Measurements from ENCODE around the gene ARHGAP10. TPM values are rescaled to one million over a fixed set of nuclear protein-coding genes. Genes with fewer than 3 reads are reported as not detected.

Gene ARHGAP10
- total RNA-seq, 3 donors from 2014 or later: 4.3 to 5.9 (median 5.3) TPM

- H3K4me1 Mint-ChIP-seq (ENCODE audit: low read depth): peaks cover 5% of the 10 kb centered on the region
- H3K9me3 Mint-ChIP-seq: no peaks in the 10 kb centered on the region
- H3K27me3 Mint-ChIP-seq (ENCODE audit: low read depth): no peaks in the 10 kb centered on the region
- H3K36me3 Mint-ChIP-seq (ENCODE audit: insufficient read depth): no peaks in the 10 kb centered on the region
- ATAC-seq (no peak), DNase-seq (no peak)
- H3K4me3 Mint-ChIP-seq: no peak overlapping the region
Observed at GRCh38 chr4:147840838-147841738, 109.2 kb downstream of the ARHGAP10 start.

GRCh38 chr4:147842573-147842972, 110.7 kb downstream of the ARHGAP10 start:
- Mint-ChIP-seq H3K4me3 (no peak overlapping the region), H3K36me3 (ENCODE audit: insufficient read depth) (no peaks in the 10 kb centered on the region)
- DNase-seq: no peak

GRCh38 chr4:147843162-147843561, 111.3 kb downstream of the ARHGAP10 start:
- DNase-seq: no peak
- Mint-ChIP-seq H3K36me3 (ENCODE audit: insufficient read depth) (no peaks in the 10 kb centered on the region), H3K4me3 (no peak overlapping the region), H3K27me3 (ENCODE audit: low read depth) (no peaks in the 10 kb centered on the region), H3K9me3 (no peaks in the 10 kb centered on the region), H3K4me1 (ENCODE audit: low read depth) (no peaks in the 10 kb centered on the region)
- peak in 1 of 2 donors; percentile 55 for ATAC-seq

More at GRCh38 chr4:147842573-147842972, 110.7 kb downstream of the ARHGAP10 start:
- Mint-ChIP-seq H3K27me3 (ENCODE audit: low read depth) (no peaks in the 10 kb centered on the region), H3K4me1 (ENCODE audit: low read depth) (no peaks in the 10 kb centered on the region), H3K9me3 (no peaks in the 10 kb centered on the region)
- ATAC-seq: no peak

DNA sequence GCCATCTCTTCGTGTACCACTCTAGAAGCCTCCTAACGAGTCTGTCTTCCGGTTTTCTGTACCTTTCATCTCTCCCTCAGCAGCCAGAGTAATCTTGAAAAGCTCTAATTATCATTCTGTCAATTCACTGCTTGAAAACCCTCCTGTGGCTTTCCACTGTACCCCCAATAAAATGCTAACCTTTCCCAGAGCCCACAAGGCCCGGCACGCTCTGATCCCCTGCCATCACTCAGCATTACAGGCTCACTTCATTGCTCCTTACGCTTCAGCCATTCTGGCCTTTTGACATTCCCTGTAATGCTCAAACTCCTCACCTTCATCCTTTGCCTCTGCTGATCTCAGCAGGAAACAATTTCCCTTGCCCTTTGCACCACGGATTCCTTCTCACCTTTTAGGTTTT, 112.9 kb downstream of the ARHGAP10 start:
- no peak for ATAC-seq
- H3K27me3 Mint-ChIP-seq (ENCODE audit: low read depth): peaks cover 2% of the 10 kb centered on the region
- H3K36me3 Mint-ChIP-seq (ENCODE audit: insufficient read depth): peaks cover 2% of the 10 kb centered on the region
- no peak overlapping the region for H3K4me3 Mint-ChIP-seq
- H3K4me1 Mint-ChIP-seq (ENCODE audit: low read depth): no peaks in the 10 kb centered on the region
- no peaks in the 10 kb centered on the region for H3K9me3 Mint-ChIP-seq
- DNase-seq: no peak

DNA sequence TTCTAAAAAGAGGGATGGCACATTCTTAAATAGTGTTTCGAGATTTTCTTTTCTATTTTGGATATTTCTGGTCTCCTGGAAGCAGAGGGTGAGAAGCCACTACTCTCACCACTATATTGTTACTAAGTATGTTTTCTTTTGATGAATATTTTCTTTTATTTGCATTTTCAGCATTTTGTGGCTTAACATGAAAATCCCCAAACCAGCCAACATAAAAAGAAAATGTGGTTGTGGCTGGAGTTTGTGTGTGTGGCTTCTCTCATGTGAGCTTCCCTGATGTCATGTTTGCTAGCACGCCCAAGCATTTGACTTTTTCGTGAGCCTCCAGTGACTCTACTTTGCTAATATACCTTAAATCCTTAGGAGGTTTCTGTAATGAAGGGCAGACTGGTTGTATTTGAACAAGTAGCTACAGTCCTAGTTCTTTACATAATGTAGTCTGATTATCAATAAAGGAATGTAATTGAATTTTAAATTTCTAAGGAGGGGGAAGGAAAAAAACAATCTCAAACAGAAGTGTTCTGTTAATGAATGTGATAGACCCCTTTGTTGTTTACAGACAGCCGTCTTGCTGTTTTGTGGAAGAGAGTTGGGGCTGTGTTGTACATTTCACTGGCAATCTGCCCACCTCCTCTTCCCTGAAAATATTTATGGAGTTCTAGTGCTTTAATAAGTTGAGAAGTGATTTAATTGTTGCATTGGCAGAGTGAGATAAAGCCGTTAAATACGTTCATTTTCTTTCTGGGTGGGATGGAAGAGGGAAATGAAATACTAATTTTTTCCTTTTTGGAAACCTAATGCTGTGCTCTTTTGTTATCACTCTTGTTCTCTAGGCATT, 114.6 kb downstream of the ARHGAP10 start:
- H3K36me3 Mint-ChIP-seq (ENCODE audit: insufficient read depth): peaks cover 6% of the 10 kb centered on the region
- no peaks in the 10 kb centered on the region for H3K4me1 Mint-ChIP-seq (ENCODE audit: low read depth)
- DNase-seq (no peak), ATAC-seq (peak; percentile 51 to 66)
- H3K4me3 Mint-ChIP-seq: no peak overlapping the region
- H3K27me3 Mint-ChIP-seq (ENCODE audit: low read depth): peaks cover 2% of the 10 kb centered on the region
- no peaks in the 10 kb centered on the region for H3K9me3 Mint-ChIP-seq

GRCh38 chr4:147847751-147848590, 116.1 kb downstream of the ARHGAP10 start:
- H3K27me3 Mint-ChIP-seq (ENCODE audit: low read depth): peaks cover 2% of the 10 kb centered on the region
- peaks cover 6% of the 10 kb centered on the region for H3K36me3 Mint-ChIP-seq (ENCODE audit: insufficient read depth)

GRCh38 chr4:147848634-147849033, 116.7 kb downstream of the ARHGAP10 start:
- Mint-ChIP-seq H3K9me3 (no peaks in the 10 kb centered on the region), H3K36me3 (ENCODE audit: insufficient read depth) (peaks cover 6% of the 10 kb centered on the region), H3K27me3 (ENCODE audit: low read depth) (peaks cover 2% of the 10 kb centered on the region), H3K4me3 (no peak overlapping the region), H3K4me1 (ENCODE audit: low read depth) (no peaks in the 10 kb centered on the region)
- DNase-seq (no peak), ATAC-seq (no peak)

More at GRCh38 chr4:147847751-147848590, 116.1 kb downstream of the ARHGAP10 start:
- Mint-ChIP-seq H3K4me3 (no peak overlapping the region), H3K4me1 (ENCODE audit: low read depth) (no peaks in the 10 kb centered on the region), H3K9me3 (no peaks in the 10 kb centered on the region)
- no peak for DNase-seq
- no peak for ATAC-seq

DNA sequence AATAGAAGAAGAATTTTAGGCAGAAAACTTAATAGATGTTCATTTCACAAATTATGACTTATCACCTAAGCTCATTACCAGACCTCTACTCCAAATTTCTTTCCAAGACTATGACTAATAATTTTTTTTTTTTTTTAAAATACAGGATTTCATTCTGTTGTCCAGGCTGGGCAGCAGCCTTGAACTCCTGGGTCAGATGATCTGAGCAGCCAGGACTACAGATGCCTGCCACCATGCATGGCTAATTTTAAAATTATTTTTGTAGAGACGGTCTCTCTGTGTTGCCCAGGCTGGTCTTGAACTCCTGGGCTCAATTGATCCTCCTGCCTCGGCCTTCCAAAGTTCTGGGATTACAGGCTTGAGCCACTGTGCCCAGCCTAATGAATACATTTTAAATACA, 119.2 kb downstream of the ARHGAP10 start:
- Mint-ChIP-seq H3K27me3 (ENCODE audit: low read depth) (peaks cover 2% of the 10 kb centered on the region), H3K4me3 (no peak overlapping the region), H3K4me1 (ENCODE audit: low read depth) (no peaks in the 10 kb centered on the region), H3K9me3 (no peaks in the 10 kb centered on the region), H3K36me3 (ENCODE audit: insufficient read depth) (peaks cover 6% of the 10 kb centered on the region)
- no peak for ATAC-seq
- DNase-seq: no peak

DNA sequence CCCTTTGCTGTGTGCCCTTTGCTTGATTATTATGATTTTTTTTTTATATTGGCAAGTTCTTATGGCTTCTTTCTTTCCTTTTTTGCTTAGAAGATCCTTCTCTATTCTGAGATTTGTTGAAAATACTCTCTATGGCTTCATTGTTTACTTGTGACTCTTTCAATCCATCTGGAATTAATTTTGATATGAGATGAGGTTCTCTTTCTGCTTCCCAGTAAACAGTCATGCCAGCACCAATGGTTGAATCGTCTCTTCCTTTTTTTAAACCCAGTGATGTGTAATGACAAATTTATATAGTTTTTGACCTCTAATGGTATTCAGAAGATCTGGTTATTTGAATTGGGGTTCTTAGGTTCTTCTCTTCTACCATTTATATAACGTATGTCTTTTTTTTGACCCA, 121.8 kb downstream of the ARHGAP10 start:
- H3K4me1 Mint-ChIP-seq (ENCODE audit: low read depth): no peaks in the 10 kb centered on the region
- H3K36me3 Mint-ChIP-seq (ENCODE audit: insufficient read depth): peaks cover 6% of the 10 kb centered on the region
- H3K9me3 Mint-ChIP-seq: no peaks in the 10 kb centered on the region
- H3K4me3 Mint-ChIP-seq: no peak overlapping the region
- DNase-seq: no peak
- peaks cover 2% of the 10 kb centered on the region for H3K27me3 Mint-ChIP-seq (ENCODE audit: low read depth)
- ATAC-seq: no peak

DNA sequence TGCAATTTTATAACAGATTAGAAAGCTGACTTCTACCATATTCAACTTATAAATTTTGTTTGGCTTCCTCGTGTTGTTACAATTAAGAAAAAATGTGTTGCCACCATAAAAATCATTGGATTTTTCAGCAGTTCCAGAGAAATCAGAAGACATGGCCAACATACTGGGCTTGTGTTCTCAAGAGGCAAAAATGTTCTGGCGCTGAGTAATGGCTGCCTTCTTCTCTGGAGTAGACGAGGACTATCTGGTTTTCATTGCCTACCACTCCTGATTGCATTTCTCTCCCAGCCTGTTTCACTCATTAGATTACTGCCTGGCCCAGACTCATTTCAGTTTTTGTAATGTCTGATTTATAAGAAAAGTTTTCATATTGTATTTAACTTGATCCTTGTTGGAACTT, 122.3 kb downstream of the ARHGAP10 start:
- H3K4me3 Mint-ChIP-seq: no peak overlapping the region
- no peaks in the 10 kb centered on the region for H3K27me3 Mint-ChIP-seq (ENCODE audit: low read depth)
- DNase-seq (no peak), ATAC-seq (no peak)
- H3K36me3 Mint-ChIP-seq (ENCODE audit: insufficient read depth): peaks cover 5% of the 10 kb centered on the region
- H3K4me1 Mint-ChIP-seq (ENCODE audit: low read depth): no peaks in the 10 kb centered on the region
- no peaks in the 10 kb centered on the region for H3K9me3 Mint-ChIP-seq

DNA sequence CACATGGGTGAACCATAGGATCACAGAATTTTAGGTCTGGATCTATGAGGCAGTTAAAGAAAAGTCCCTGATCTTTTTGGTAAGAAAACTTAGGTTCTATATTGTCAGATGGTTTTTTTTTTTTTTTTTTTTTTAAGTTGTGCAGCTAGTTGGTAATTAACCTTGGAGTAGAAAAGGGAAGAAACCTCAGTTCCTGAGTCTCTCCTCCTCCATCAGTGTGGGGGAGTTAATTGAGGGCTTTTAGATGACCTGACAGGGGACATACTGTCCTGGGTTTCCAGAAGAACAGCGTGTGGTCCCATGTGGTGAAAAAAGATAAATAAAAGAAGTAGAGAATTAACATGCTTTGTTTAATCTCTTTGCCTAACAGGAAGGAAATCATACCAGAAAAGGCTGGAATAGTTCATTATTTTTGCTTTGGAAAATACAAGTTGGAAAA, 123.7 kb downstream of the ARHGAP10 start:
- no peaks in the 10 kb centered on the region for H3K9me3 Mint-ChIP-seq
- H3K4me1 Mint-ChIP-seq (ENCODE audit: low read depth): no peaks in the 10 kb centered on the region
- no peak overlapping the region for H3K4me3 Mint-ChIP-seq
- ATAC-seq (no peak), DNase-seq (no peak)
- no peaks in the 10 kb centered on the region for H3K27me3 Mint-ChIP-seq (ENCODE audit: low read depth)
- peaks cover 3% of the 10 kb centered on the region for H3K36me3 Mint-ChIP-seq (ENCODE audit: insufficient read depth)

GRCh38 chr4:147860960-147861359, 129.1 kb downstream of the ARHGAP10 start:
- peaks cover 3% of the 10 kb centered on the region for H3K4me1 Mint-ChIP-seq (ENCODE audit: low read depth)
- no peaks in the 10 kb centered on the region for H3K27me3 Mint-ChIP-seq (ENCODE audit: low read depth)
- H3K36me3 Mint-ChIP-seq (ENCODE audit: insufficient read depth): no peaks in the 10 kb centered on the region
- no peak overlapping the region for H3K4me3 Mint-ChIP-seq
- H3K9me3 Mint-ChIP-seq: no peaks in the 10 kb centered on the region
- no peak for DNase-seq
- ATAC-seq: no peak

DNA sequence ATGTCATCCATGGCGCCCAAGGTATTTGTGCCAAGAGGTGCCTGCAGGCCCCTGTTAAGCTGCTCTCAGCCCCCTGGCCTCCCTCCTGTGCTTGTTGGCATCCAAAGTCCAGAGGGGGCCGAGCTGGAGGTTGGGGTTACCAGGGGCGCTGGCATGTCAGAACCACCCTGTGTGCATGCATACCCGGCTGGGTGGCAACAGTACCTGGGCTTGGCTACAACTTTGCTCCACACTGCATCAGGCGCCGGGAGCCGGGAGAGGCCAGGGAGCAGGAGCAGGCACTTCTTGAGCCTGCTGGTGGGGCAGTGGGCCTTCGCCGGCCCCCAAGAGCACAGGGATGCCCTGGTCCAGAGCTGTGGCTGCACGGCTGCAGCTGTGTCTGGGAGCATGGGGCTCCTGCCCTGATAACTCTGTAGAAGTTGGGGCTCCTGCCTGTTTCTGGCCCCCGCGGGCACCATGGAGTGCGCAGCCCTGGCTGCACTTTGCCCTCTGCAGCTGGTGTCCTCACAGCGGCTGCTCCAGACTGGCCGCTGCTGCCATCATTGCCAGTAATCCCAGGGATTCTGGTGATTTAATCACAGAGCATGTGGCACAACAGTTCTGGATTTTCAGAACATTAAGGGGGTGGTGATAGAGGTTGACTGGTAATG, 130.3 kb downstream of the ARHGAP10 start:
- DNase-seq (no peak), ATAC-seq (no peak)
- Mint-ChIP-seq H3K27me3 (ENCODE audit: low read depth) (no peaks in the 10 kb centered on the region), H3K4me3 (no peak overlapping the region), H3K4me1 (ENCODE audit: low read depth) (peaks cover 3% of the 10 kb centered on the region), H3K9me3 (no peaks in the 10 kb centered on the region), H3K36me3 (ENCODE audit: insufficient read depth) (no peaks in the 10 kb centered on the region)

Data from activated T-cell treated with anti-CD3 and anti-CD28 coated beads, Interleukin-2, amount 50 U/mL, for 4 hours (primary cell).